Heart left ventricle (tissue), 16 donors: Measurements from ENCODE around the gene ADO. TPM values are rescaled to one million over a fixed set of nuclear protein-coding genes. Genes with fewer than 3 reads are reported as not detected.

Experiments
- ATAC-seq, 4 donors: fragments of 200-7000 bp; cut with Tn5 transposase; one replicate each; pipeline ENCODE4 v1.9.1; 2020 to 2022; ENCODE audit warnings: moderate library complexity in 4 of 4, mild to moderate bottlenecking in 3 of 4, moderate number of reproducible peaks in 1 of 4
- DNase-seq, 5 donors: peaks; one replicate each; pipeline ENCODE4 v3.0.0-alpha.2; 2020
- H3K27ac ChIP-seq, 12 donors: fragments of 200-600 bp; sonication (generic) in 4 of 12; one replicate each; pipeline versions ENCODE4 v1.5.0 to v1.8.0; 2016 to 2022; ENCODE audit warnings: mild to moderate bottlenecking in 2 of 12
- H3K27me3 ChIP-seq, 9 donors: fragments of 200-600 bp; sonication (generic) in 2 of 9; one replicate each; pipeline versions ENCODE4 v1.5.1 to v1.8.0; 2016 to 2022; ENCODE audit warnings: mild to moderate bottlenecking in 3 of 9
- H3K36me3 ChIP-seq, 9 donors: fragments of 200-600 bp; sonication (generic) in 2 of 9; one replicate each; pipeline versions ENCODE4 v1.5.0 to v1.8.0; 2018 to 2022; ENCODE audit warnings: mild to moderate bottlenecking in 2 of 9
- H3K4me1 ChIP-seq, 12 donors: fragments of 200-600 bp; sonication (generic) in 4 of 12; one replicate each; pipeline versions ENCODE4 v1.5.0 to v1.8.0; 2016 to 2022; ENCODE audit warnings: mild to moderate bottlenecking in 3 of 12
- H3K4me3 ChIP-seq, 12 donors: fragments of 200-600 bp; sonication (generic) in 4 of 12; one replicate each; pipeline versions ENCODE4 v1.5.0 to v1.8.0; 2017 to 2022; ENCODE audit warnings: mild to moderate bottlenecking in 9 of 12, moderate library complexity in 4 of 12
- H3K9me3 ChIP-seq, 12 donors: fragments of 200-600 bp; sonication (generic) in 4 of 12; one replicate each; pipeline versions ENCODE4 v1.5.0 to v1.8.0; 2016 to 2022; ENCODE audit warnings: mild to moderate bottlenecking in 1 of 12
- CTCF ChIP-seq, 12 donors: fragments of 200-600 bp; sonication (generic) in 4 of 12; IDR thresholded peaks; one replicate each; pipeline versions ENCODE4 v1.5.0 to v1.8.0; 2018 to 2022; ENCODE audit warnings: antibody characterized with exemption in 12 of 12, mild to moderate bottlenecking in 5 of 12
- POLR2A ChIP-seq, 2 donors: fragments of 450-650 bp; IDR thresholded peaks; one replicate each; pipeline ENCODE4 v1.6.1; 2017; ENCODE audit warnings: antibody characterized with exemption in 2 of 2, mild to moderate bottlenecking in 2 of 2, moderate library complexity in 2 of 2
- WGBS, 4 donors: extraction: QIAGEN DNeasy Blood & Tissue Kit in 2 of 4; methylation state at CpG; one replicate each; pipeline versions ENCODE4 v1.1.5 to v1.1.7; 2013 to 2018; 5-methylcytosine and 5-hydroxymethylcytosine counted together
- intact Hi-C, 10 donors: fragments of 100-400 bp; cut with DNase I; formaldehyde crosslinking; loops; one replicate each; pipeline versions ENCODE4 v1.11.1 to v1.14.2; 2022
- polyA plus RNA-seq, 2 donors: library from polyadenylated mRNA; stranded (reverse); fragments of 200-250 nt; gene quantifications; one replicate each; pipeline ENCODE4 v1.2.3, GENCODE V29; 2013
- total RNA-seq, 9 donors: library from RNA; depleted of rRNA in 2 of 9; stranded (reverse); fragments of >200 nt in 2 of 9; fragmentation: NEBNext Ultra II Directional in 3 of 9; extraction: Animal tissue kit (Norgen Biotek cat#: 25700) in 3 of 9; gene quantifications; one replicate each; pipeline versions ENCODE4 v1.1.0 to v1.2.4, GENCODE V29; 2016 to 2023
- donor health status: ischemic (EF 13 %, LVEDD 7.1; RV severe dilation, severe dysfunction).
- donor health status: healthy with polysubstance abuse.
- donor health status: DM: no; HTN: yes; CAD: no.
- donor health status: DM: no; HTN: no; CAD: no.
- donor health status: ischemic (EF 25% LVEDD 6.9; RV normal size, moderate dysfunction).
- donor health status: ischemic (EF 25% LVEDD 5.7; RV mildly dilated, moderate dysfunction).
- donor health status: healthy.
- donor health status: DM: yes; HTN: yes; CAD: no.
- donor health status: ischemic (EF 35%, LVEDD 5.7; RV mildly dilated, moderate dysfunction).
- donor health status: nonischemic (EF 11% LVEDD 7.7; RV severe dilation, severe dysfunction).
- donor health status: DM: yes; HTN: yes; CAD: no.
- donor health status: PGD.
- donor health status: ischemic (EF 29% LVEDD 5.4; RV normal size, mild dysfunction).
- donor health status: nonischemic (EF 23%, LVEDD 6.1; RV moderate dilation, normal function).

Gene ADO
- total and polyA plus RNA-seq, 11 donors: 7.6 to 35.5 (median 19.7) TPM

DNA sequence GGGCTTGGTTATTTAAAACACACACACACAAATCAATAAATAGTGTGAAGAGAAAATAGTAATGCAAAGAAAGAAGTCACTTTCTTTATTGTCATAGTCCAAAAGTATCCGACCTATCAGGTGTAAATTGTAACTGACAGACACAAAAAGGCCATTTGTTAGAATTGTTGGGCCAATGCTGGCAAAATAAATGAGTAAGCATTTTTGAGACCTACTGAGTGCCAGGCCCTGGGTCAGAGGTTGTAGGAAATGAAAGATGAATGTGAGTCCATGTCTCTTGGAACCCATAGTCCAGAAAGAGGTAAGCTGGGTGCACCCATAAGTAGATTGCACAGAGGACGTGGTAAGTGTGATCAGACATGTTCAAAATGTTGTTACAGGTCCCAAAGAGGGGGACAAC lies 25.1 kb downstream of the ADO start:
- no peak for ATAC-seq
- Histone ChIP-seq H3K27ac (no peak overlapping the region), H3K27me3 (no peaks in the 10 kb centered on the region), H3K36me3 (no peaks in the 10 kb centered on the region), H3K4me3 (no peak overlapping the region), H3K4me1 (peaks cover 0 to 12% (median 0%) of the 10 kb centered on the region in 12 donors), H3K9me3 (peaks cover 0 to 5% (median 0%) of the 10 kb centered on the region in 12 donors)
- no peak for DNase-seq
- 79 to 84% (median 81%) methylated on average over 2 of the region's 2 CpGs for WGBS, 4 donors
- intact Hi-C loops: loop anchor here in 4 of 10 donors (10.0 kb wide), 4 partner anchors 55 to 255 kb away; no protein-coding TSS in a partner anchor
- TF ChIP-seq POLR2A (IDR thresholded peaks at IDR 0.05): no peak
- no peak for TF ChIP-seq CTCF (IDR thresholded peaks at IDR 0.05)

DNA sequence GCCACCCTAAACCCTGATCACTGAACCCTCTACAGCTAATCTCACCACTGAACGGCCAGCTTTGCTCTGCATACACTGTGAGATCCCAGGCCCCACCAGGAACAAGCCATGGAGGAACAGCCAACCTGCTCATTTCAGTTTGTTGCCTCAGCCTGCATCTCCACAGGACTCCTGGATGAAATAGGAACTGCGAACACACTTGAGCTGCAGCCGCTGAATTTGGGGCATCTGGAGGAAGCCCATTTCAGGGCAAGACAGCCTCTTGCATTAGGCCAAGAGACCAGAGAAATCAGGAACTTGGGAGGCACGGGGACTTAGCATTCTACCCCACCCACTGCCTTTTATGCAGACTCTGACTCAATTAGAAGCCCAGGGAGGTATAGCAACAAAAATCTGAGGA lies 26.2 kb downstream of the ADO start:
- Histone ChIP-seq H3K27me3 (no peaks in the 10 kb centered on the region), H3K36me3 (no peaks in the 10 kb centered on the region), H3K9me3 (peaks cover 0 to 5% (median 0%) of the 10 kb centered on the region in 12 donors), H3K4me3 (no peak overlapping the region), H3K4me1 (peaks cover 0 to 12% (median 0%) of the 10 kb centered on the region in 12 donors), H3K27ac (no peak overlapping the region)
- ATAC-seq (no peak), DNase-seq (no peak)
- intact Hi-C loops: loop anchor here in 1 of 10 donors (10.0 kb wide), 1 partner anchor 54 kb away; no protein-coding TSS in a partner anchor
- TF ChIP-seq CTCF (IDR thresholded peaks at IDR 0.05) (no peak), POLR2A (IDR thresholded peaks at IDR 0.05) (no peak)
- 75 to 96% (median 78%) methylated on average over 3 to 4 of the region's 4 CpGs for WGBS, 4 donors

DNA sequence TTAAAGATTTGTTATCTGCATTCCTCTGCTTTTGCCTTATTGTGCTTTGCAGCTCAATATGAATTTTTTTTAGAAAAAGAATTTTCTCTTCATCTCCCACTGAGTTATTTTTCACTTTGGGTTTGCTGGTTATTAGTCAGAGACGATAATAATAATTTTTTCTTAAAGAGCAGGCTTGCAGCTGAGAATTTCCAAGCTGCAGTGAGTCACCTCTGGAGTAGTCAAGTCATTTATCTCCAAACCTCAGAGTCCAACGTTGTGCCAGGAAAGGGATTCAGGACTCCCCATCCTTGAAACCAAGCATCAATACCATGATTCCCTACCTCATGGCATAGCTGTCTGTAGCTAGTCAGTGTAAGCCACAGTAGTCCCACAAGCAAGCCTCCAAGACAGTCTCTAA lies 26.8 kb downstream of the ADO start:
- H3K4me3 ChIP-seq: no peak overlapping the region
- H3K36me3 ChIP-seq: no peaks in the 10 kb centered on the region
- no peaks in the 10 kb centered on the region for H3K27me3 ChIP-seq
- ATAC-seq (no peak), DNase-seq (no peak)
- intact Hi-C loops: loop anchor here in 1 of 10 donors (10.0 kb wide), 1 partner anchor 53 kb away; no protein-coding TSS in a partner anchor
- TF ChIP-seq POLR2A (IDR thresholded peaks at IDR 0.05): no peak
- TF ChIP-seq CTCF (IDR thresholded peaks at IDR 0.05): no peak
- H3K4me1 ChIP-seq: peaks cover 0 to 7% (median 0%) of the 10 kb centered on the region in 12 donors
- H3K9me3 ChIP-seq: peaks cover 0 to 5% (median 0%) of the 10 kb centered on the region in 12 donors
- 54 to 63% (median 56%) methylated on average over 2 of the region's 2 CpGs for WGBS, 4 donors
- H3K27ac ChIP-seq: no peak overlapping the region

DNA sequence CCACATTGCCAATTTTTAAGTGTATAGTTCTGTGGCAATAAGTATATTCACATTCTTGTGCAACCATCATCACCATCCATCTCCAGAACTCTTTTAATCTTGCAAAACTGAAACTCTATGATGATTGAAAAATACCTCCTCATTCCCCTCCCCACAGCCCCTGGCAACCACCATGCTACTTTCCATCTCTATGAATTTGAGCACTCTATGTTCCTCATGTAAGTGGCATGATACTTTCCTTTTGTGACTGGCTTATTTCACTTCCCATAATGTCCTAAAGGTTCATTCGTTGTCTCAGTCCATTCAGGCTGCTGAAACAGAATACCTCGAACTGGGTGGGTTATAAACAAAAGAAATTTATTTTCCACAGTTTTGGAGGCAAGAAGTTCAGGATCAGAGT lies 35.1 kb downstream of the ADO start:
- ATAC-seq (no peak), DNase-seq (no peak)
- no peaks in the 10 kb centered on the region for H3K9me3 ChIP-seq
- no peaks in the 10 kb centered on the region for H3K27me3 ChIP-seq
- no peaks in the 10 kb centered on the region for H3K4me1 ChIP-seq
- no peak overlapping the region for H3K27ac ChIP-seq
- 80 to 94% (median 85%) methylated on average over 2 of the region's 2 CpGs for WGBS, 4 donors
- no peak overlapping the region for H3K4me3 ChIP-seq
- TF ChIP-seq CTCF (IDR thresholded peaks at IDR 0.05) (no peak), POLR2A (IDR thresholded peaks at IDR 0.05) (no peak)
- intact Hi-C loops: loop anchor here in 1 of 10 donors (10.0 kb wide), 1 partner anchor 45 kb away; no protein-coding TSS in a partner anchor
- H3K36me3 ChIP-seq: no peaks in the 10 kb centered on the region
